ENCODE data around the gene FUT6. TPM values are rescaled to one million over a fixed set of nuclear protein-coding genes. Genes with fewer than 3 reads are reported as not detected.

The FUT6 gene
- polyA plus RNA-seq, 3 donors = not detected

DNA sequence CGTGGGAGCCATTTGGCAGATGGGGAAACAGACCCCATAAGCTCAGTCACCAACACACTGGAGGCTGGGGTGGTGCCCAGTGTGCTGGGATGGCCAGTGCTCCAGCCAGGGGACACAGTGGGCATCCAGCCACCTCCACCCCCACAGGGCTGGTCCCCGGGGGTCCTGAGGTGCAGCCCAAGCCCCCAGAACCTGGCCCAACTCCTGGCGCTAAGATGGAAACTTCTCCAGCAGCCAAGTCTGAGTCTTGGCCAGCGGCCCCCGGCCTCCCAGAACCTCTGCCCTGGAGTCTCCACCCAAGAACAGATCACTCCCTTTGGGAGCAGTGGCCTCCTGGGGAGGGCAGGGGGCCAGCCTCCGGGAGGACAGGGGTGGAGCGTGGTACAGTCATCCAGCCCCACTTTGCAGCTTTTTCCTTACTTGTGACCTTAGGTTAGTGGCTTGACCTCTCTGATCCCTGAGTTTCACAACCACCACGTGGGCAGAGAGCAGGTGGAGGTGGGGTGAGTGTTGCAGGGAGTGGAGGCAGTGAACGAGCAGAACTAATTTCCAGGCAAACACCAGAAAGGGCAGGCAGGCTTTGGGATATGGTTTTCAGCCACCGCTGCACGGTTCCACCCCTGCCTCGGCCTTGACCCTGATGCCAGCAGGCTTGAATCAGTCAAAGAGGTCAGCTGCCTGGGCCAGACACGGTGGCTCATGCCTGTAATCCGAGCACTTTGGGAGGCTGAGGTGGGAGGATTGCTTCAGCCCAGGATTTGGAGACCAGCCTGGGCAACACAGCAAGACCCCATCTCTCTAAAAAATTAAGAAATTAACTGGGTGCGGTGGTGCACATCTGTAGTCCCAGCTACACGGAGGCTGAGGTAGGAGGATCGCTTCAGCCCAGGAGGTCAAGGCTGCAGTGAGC lies 38.9 kb downstream of the FUT6 start:
- WGBS (ENCODE audit: insufficient coverage) = 84% methylated on average over 12 of the region's 17 CpGs
- H3K4me3 Mint-ChIP-seq = peak overlapping the region in 1 of 2 donors; percentile 82
- H3K9me3 Mint-ChIP-seq = peaks cover 0 to 20% (median 12%) of the 10 kb centered on the region in 7 donors
- peaks cover 21% of the 10 kb centered on the region for H3K4me1 Mint-ChIP-seq
- peaks cover 15 to 16% of the 10 kb centered on the region in 2 donors for H3K4me1 ChIP-seq (ENCODE audit: control insufficient read depth in 1 of 2, insufficient read depth in 2 of 2, low read length in 2 of 2)
- H4K20me1 ChIP-seq (ENCODE audit: insufficient read depth, low read length) = no peaks in the 10 kb centered on the region
- H3K27me3 ChIP-seq (ENCODE audit: control insufficient read depth in 2 of 2, insufficient read depth in 2 of 2, low read length in 2 of 2) = peaks cover 9 to 39% of the 10 kb centered on the region in 2 donors
- peaks cover 2 to 6% of the 10 kb centered on the region in 2 donors for H3K36me3 Mint-ChIP-seq
- no peak overlapping the region for H3K9ac ChIP-seq (ENCODE audit: insufficient read depth, low read length, poor library complexity, severe bottlenecking)
- peaks cover 2 to 7% of the 10 kb centered on the region in 2 donors for H3K9me3 ChIP-seq (replicated peaks in 1 of 2; ENCODE audit: control insufficient read depth in 1 of 2, insufficient read depth in 1 of 2, low read length in 2 of 2)
- no peaks in the 10 kb centered on the region for H3K36me3 ChIP-seq (replicated peaks in 1 of 2; ENCODE audit: control insufficient read depth in 1 of 2, insufficient read depth in 2 of 2, low read length in 2 of 2)
- H3K27ac Mint-ChIP-seq = peak overlapping the region in 1 of 7 donors; percentile 7
- no peak overlapping the region for H2AFZ ChIP-seq (ENCODE audit: insufficient read depth, low read depth, low read length, poor library complexity, severe bottlenecking)
- no peak for DNase-seq
- peaks cover 53 to 72% (median 66%) of the 10 kb centered on the region in 3 donors for H3K27me3 Mint-ChIP-seq (ENCODE audit: low read depth in 3 of 3)
- intact Hi-C loops (cut with micrococcal nuclease) = loop anchor here (5.0 to 10.0 kb wide), 2 partner anchors 222 to 224 kb away; no protein-coding TSS in a partner anchor
- no peak overlapping the region for H3K27ac ChIP-seq (ENCODE audit: low read depth in 1 of 2, low read length in 2 of 2)
- no peak overlapping the region for H3K4me2 ChIP-seq (replicated peaks; ENCODE audit: extremely low read depth, low read length, poor library complexity, severe bottlenecking)
- H3K4me3 ChIP-seq (replicated peaks in 1 of 3; ENCODE audit: low read depth in 2 of 3, low read length in 3 of 3) = no peak overlapping the region
- no peaks in the 10 kb centered on the region for H3K79me2 ChIP-seq (ENCODE audit: insufficient read depth, low read length)
- TF ChIP-seq, protein P1, sequence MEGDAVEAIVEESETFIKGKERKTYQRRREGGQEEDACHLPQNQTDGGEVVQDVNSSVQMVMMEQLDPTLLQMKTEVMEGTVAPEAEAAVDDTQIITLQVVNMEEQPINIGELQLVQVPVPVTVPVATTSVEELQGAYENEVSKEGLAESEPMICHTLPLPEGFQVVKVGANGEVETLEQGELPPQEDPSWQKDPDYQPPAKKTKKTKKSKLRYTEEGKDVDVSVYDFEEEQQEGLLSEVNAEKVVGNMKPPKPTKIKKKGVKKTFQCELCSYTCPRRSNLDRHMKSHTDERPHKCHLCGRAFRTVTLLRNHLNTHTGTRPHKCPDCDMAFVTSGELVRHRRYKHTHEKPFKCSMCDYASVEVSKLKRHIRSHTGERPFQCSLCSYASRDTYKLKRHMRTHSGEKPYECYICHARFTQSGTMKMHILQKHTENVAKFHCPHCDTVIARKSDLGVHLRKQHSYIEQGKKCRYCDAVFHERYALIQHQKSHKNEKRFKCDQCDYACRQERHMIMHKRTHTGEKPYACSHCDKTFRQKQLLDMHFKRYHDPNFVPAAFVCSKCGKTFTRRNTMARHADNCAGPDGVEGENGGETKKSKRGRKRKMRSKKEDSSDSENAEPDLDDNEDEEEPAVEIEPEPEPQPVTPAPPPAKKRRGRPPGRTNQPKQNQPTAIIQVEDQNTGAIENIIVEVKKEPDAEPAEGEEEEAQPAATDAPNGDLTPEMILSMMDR (IDR thresholded peaks at IDR 0.05) = no peak

Data from CD14-positive monocyte (primary cell).